Mesenchymal stem cell (in vitro differentiated cells and primary cell): ENCODE results near the gene VWA3B.
A peak's percentile ranks its signal among the peaks of the same experiment; 100 is the strongest.

Experiments used
- DNase-seq: peaks from one replicate; pipeline ENCODE4 v3.0.0-alpha.2; 2013
- H2AFZ ChIP-seq: one replicate; pipeline ENCODE4 v1.6.1; 2013; ENCODE audit warnings: low read depth, mild to moderate bottlenecking, control low read depth, inconsistent platforms, low read length, moderate library complexity
- H2AK5ac ChIP-seq: 2 replicates; pipeline ENCODE4 v1.6.1; 2013; ENCODE audit warnings: low read length, moderate library complexity, mild to moderate bottlenecking, inconsistent platforms; ENCODE audit not compliant: severe bottlenecking
- H2BK120ac ChIP-seq: one replicate; pipeline ENCODE4 v1.6.1; 2013; ENCODE audit warnings: low read depth, mild to moderate bottlenecking, inconsistent platforms, low read length, moderate library complexity
- H2BK12ac ChIP-seq, 2 experiments: one replicate each; pipeline ENCODE4 v1.6.1; 2013; ENCODE audit warnings: inconsistent platforms in 2 of 2, low read length in 2 of 2, mild to moderate bottlenecking in 2 of 2, moderate library complexity in 2 of 2, control low read depth in 1 of 2
- H2BK15ac ChIP-seq: one replicate; pipeline ENCODE4 v1.6.1; 2013; ENCODE audit warnings: mild to moderate bottlenecking, low read depth, inconsistent platforms; ENCODE audit not compliant: poor library complexity, severe bottlenecking
- H2BK5ac ChIP-seq: 2 replicates; pipeline ENCODE4 v1.6.1; 2013; ENCODE audit warnings: low read depth, mild to moderate bottlenecking, low read length, control low read depth, inconsistent platforms; ENCODE audit not compliant: poor library complexity, severe bottlenecking
- H3K14ac ChIP-seq, 2 experiments: one replicate each; pipeline ENCODE4 v1.6.1; 2013; ENCODE audit warnings: inconsistent platforms in 2 of 2, low read length in 2 of 2, control low read depth in 1 of 2, mild to moderate bottlenecking in 1 of 2, moderate library complexity in 1 of 2
- H3K18ac ChIP-seq, 2 experiments: one replicate each; pipeline ENCODE4 v1.6.1; 2013; ENCODE audit warnings: inconsistent platforms in 2 of 2, low read length in 2 of 2, control low read depth in 1 of 2, low read depth in 1 of 2, mild to moderate bottlenecking in 1 of 2
- H3K23ac ChIP-seq, 2 experiments: one replicate each; pipeline ENCODE4 v1.6.1; 2013; ENCODE audit warnings: inconsistent platforms in 2 of 2, low read length in 2 of 2, mild to moderate bottlenecking in 2 of 2, moderate library complexity in 2 of 2, control low read depth in 1 of 2
- H3K27ac ChIP-seq: 2 replicates; pipeline ENCODE4 v1.5.1; 2013; ENCODE audit warnings: mild to moderate bottlenecking, moderate library complexity, low read length, control low read depth, inconsistent platforms; ENCODE audit not compliant: poor library complexity, severe bottlenecking
- H3K27me3 ChIP-seq, 2 experiments: 2 replicates each; pipeline versions ENCODE4 v1.6.1 to v1.7.0; 2013; ENCODE audit warnings: low read length in 2 of 2, mild to moderate bottlenecking in 2 of 2, moderate library complexity in 2 of 2, control low read depth in 1 of 2, inconsistent platforms in 1 of 2; ENCODE audit not compliant: control insufficient read depth in 1 of 2, insufficient read depth in 1 of 2
- H3K36me3 ChIP-seq, 2 experiments: 2 replicates each; pipeline versions ENCODE4 v1.6.1 to v1.7.0; 2013; ENCODE audit warnings: low read length in 2 of 2, control low read depth in 1 of 2, inconsistent platforms in 1 of 2, low read depth in 1 of 2, mild to moderate bottlenecking in 1 of 2; ENCODE audit not compliant: insufficient read depth in 2 of 2, control insufficient read depth in 1 of 2
- H3K4ac ChIP-seq, 2 experiments: one replicate each; pipeline ENCODE4 v1.6.1; 2013; ENCODE audit warnings: inconsistent platforms in 2 of 2, low read length in 2 of 2, mild to moderate bottlenecking in 2 of 2, moderate library complexity in 2 of 2, control low read depth in 1 of 2, low read depth in 1 of 2
- H3K4me1 ChIP-seq: 2 replicates; pipeline ENCODE4 v1.6.1; 2013; ENCODE audit warnings: low read depth, low read length, control low read depth; ENCODE audit not compliant: control insufficient read depth, insufficient read depth
- H3K4me2 ChIP-seq: 2 replicates; pipeline ENCODE4 v1.6.1; 2013; ENCODE audit warnings: low read length, mild to moderate bottlenecking, inconsistent platforms; ENCODE audit not compliant: poor library complexity, severe bottlenecking
- H3K4me3 ChIP-seq, 2 experiments: 2 replicates each; pipeline versions ENCODE4 v1.5.1 to v1.7.0; 2013; ENCODE audit warnings: low read length in 2 of 2, mild to moderate bottlenecking in 2 of 2, control low read depth in 1 of 2, low read depth in 1 of 2; ENCODE audit not compliant: insufficient read depth in 1 of 2
- H3K79me1 ChIP-seq: replicated peaks from 2 replicates; pipeline ENCODE4 v1.6.1; 2013; ENCODE audit warnings: mild to moderate bottlenecking, control low read depth, low read length, inconsistent platforms; ENCODE audit not compliant: poor library complexity, severe bottlenecking
- H3K9ac ChIP-seq: 2 replicates; pipeline ENCODE4 v1.7.0; 2013; ENCODE audit warnings: mild to moderate bottlenecking, low read length, moderate library complexity
- H3K9me3 ChIP-seq: 2 replicates; pipeline ENCODE4 v1.7.0; 2013; ENCODE audit warnings: mild to moderate bottlenecking, low read length; ENCODE audit not compliant: control insufficient read depth
- H4K8ac ChIP-seq: one replicate; pipeline ENCODE4 v1.6.1; 2013; ENCODE audit warnings: inconsistent platforms, mild to moderate bottlenecking, low read length, moderate library complexity
- H4K91ac ChIP-seq: one replicate; pipeline ENCODE4 v1.6.1; 2013; ENCODE audit warnings: mild to moderate bottlenecking, low read length, inconsistent platforms
- WGBS: methylation state at CpG from one replicate; pipeline ENCODE4 v1.1.7; 2013; ENCODE audit warnings: mixed read lengths; 5-methylcytosine and 5-hydroxymethylcytosine counted together

VWA3B gene

GRCh38 chr2:98050070-98050469, 36.9 kb upstream of the VWA3B start:
- Histone ChIP-seq H3K79me1 (no peaks in the 10 kb centered on the region), H3K14ac (no peak overlapping the region), H2BK12ac (no peak overlapping the region), H2BK120ac (no peak overlapping the region), H3K4me3 (no peak overlapping the region), H3K9me3 (peaks cover 3% of the 10 kb centered on the region), H2BK5ac (no peak overlapping the region), H3K9ac (no peak overlapping the region), H3K36me3 (no peaks in the 10 kb centered on the region), H3K18ac (no peak overlapping the region), H3K4ac (no peak overlapping the region), H3K27me3 (peaks cover 3% of the 10 kb centered on the region in 2 experiments), H4K91ac (no peak overlapping the region), H3K23ac (no peak overlapping the region), H4K8ac (no peak overlapping the region), H2BK15ac (no peak overlapping the region), H2AK5ac (no peak overlapping the region), H3K4me1 (no peaks in the 10 kb centered on the region), H3K4me2 (no peak overlapping the region), H3K27ac (no peak overlapping the region), H2AFZ (no peak overlapping the region)
- DNase-seq = no peak
- WGBS = no CpG with 5 or more reads among the region's 2 CpGs

GRCh38 chr2:98058191-98058975, 28.6 kb upstream of the VWA3B start:
- H3K4me3 ChIP-seq = no peak overlapping the region
- no peak for DNase-seq
- no peak overlapping the region for H2BK12ac ChIP-seq
- H2AFZ ChIP-seq = no peak overlapping the region
- no peak overlapping the region for H2BK120ac ChIP-seq
- no peak overlapping the region for H3K4ac ChIP-seq
- H4K8ac ChIP-seq = no peak overlapping the region
- WGBS = 86% methylated on average over 11 of the region's 14 CpGs
- peak overlapping the region in 1 of 2 experiments; percentile 79 for H3K23ac ChIP-seq
- H2AK5ac ChIP-seq = no peak overlapping the region
- no peak overlapping the region for H2BK15ac ChIP-seq
- no peak overlapping the region for H3K27ac ChIP-seq
- H3K4me2 ChIP-seq = no peak overlapping the region
- H3K4me1 ChIP-seq = no peaks in the 10 kb centered on the region
- no peak overlapping the region for H3K18ac ChIP-seq
- H3K36me3 ChIP-seq = no peaks in the 10 kb centered on the region
- no peak overlapping the region for H3K9ac ChIP-seq
- no peaks in the 10 kb centered on the region for H3K79me1 ChIP-seq
- no peak overlapping the region for H2BK5ac ChIP-seq
- H3K27me3 ChIP-seq = peaks cover 0 to 3% of the 10 kb centered on the region in 2 experiments
- no peaks in the 10 kb centered on the region for H3K9me3 ChIP-seq
- H4K91ac ChIP-seq = no peak overlapping the region
- H3K14ac ChIP-seq = no peak overlapping the region

GRCh38 chr2:98060277-98060676, 26.7 kb upstream of the VWA3B start:
- Histone ChIP-seq H3K18ac (no peak overlapping the region), H3K23ac (no peak overlapping the region), H3K4ac (no peak overlapping the region), H3K4me2 (no peak overlapping the region), H3K9me3 (no peaks in the 10 kb centered on the region), H2AFZ (no peak overlapping the region), H4K8ac (no peak overlapping the region), H2AK5ac (no peak overlapping the region), H3K27me3 (no peaks in the 10 kb centered on the region), H2BK12ac (no peak overlapping the region), H4K91ac (no peak overlapping the region), H2BK15ac (no peak overlapping the region), H3K14ac (no peak overlapping the region), H3K27ac (no peak overlapping the region), H2BK120ac (no peak overlapping the region), H3K79me1 (no peaks in the 10 kb centered on the region), H3K9ac (no peak overlapping the region), H3K4me1 (no peaks in the 10 kb centered on the region), H3K36me3 (no peaks in the 10 kb centered on the region), H2BK5ac (no peak overlapping the region), H3K4me3 (no peak overlapping the region)
- no peak for DNase-seq
- 90% methylated on average over 6 of the region's 6 CpGs for WGBS

GRCh38 chr2:98063291-98063854, 23.6 kb upstream of the VWA3B start:
- no peaks in the 10 kb centered on the region for H3K4me1 ChIP-seq
- no peaks in the 10 kb centered on the region for H3K36me3 ChIP-seq
- 74% methylated on average over 4 of the region's 4 CpGs for WGBS
- no peak overlapping the region for H3K4me3 ChIP-seq
- H3K9me3 ChIP-seq = no peaks in the 10 kb centered on the region
- H2BK120ac ChIP-seq = no peak overlapping the region
- no peak overlapping the region for H3K14ac ChIP-seq
- H3K4ac ChIP-seq = no peak overlapping the region
- peaks cover 0 to 3% of the 10 kb centered on the region in 2 experiments for H3K27me3 ChIP-seq
- H2AFZ ChIP-seq = no peak overlapping the region
- no peaks in the 10 kb centered on the region for H3K79me1 ChIP-seq
- no peak overlapping the region for H4K8ac ChIP-seq
- no peak overlapping the region for H3K18ac ChIP-seq
- no peak overlapping the region for H3K23ac ChIP-seq
- H2AK5ac ChIP-seq = no peak overlapping the region
- no peak overlapping the region for H2BK12ac ChIP-seq
- no peak overlapping the region for H4K91ac ChIP-seq
- H2BK5ac ChIP-seq = no peak overlapping the region
- no peak overlapping the region for H2BK15ac ChIP-seq
- H3K27ac ChIP-seq = no peak overlapping the region
- no peak overlapping the region for H3K4me2 ChIP-seq
- no peak for DNase-seq
- no peak overlapping the region for H3K9ac ChIP-seq
